Endodermal cell (in vitro differentiated cells): ENCODE data around the gene NFE2. TPM values are rescaled to one million over a fixed set of nuclear protein-coding genes. Genes with fewer than 3 reads are reported as not detected.

Experiments
- DNase-seq: peaks from one replicate; pipeline ENCODE4 v3.0.0-alpha.2; 2017
- H3K27ac ChIP-seq: 2 replicates; pipeline ENCODE4 v1.5.1; 2013; ENCODE audit warnings: mild to moderate bottlenecking, low read depth, low read length, moderate library complexity
- H3K27me3 ChIP-seq: 2 replicates; pipeline ENCODE4 v1.6.1; 2013; ENCODE audit warnings: mild to moderate bottlenecking, low read length, moderate library complexity; ENCODE audit not compliant: insufficient read depth, control insufficient read depth, poor library complexity, severe bottlenecking
- H3K36me3 ChIP-seq: 2 replicates; pipeline ENCODE4 v1.7.0; 2013; ENCODE audit warnings: mild to moderate bottlenecking, low read length, moderate library complexity; ENCODE audit not compliant: control insufficient read depth, insufficient read depth
- H3K4me1 ChIP-seq: one replicate; pipeline ENCODE4 v1.7.0; 2013; ENCODE audit warnings: low read length; ENCODE audit not compliant: control insufficient read depth, insufficient read depth
- H3K4me3 ChIP-seq: 2 replicates; pipeline ENCODE4 v1.5.1; 2013; ENCODE audit warnings: mild to moderate bottlenecking, low read length, moderate library complexity
- H3K9ac ChIP-seq: 2 replicates; pipeline ENCODE4 v1.6.1; 2013; ENCODE audit warnings: mild to moderate bottlenecking, low read length, moderate library complexity; ENCODE audit not compliant: poor library complexity, severe bottlenecking; ENCODE audit errors: extremely low read depth
- H3K9me3 ChIP-seq: 2 replicates; pipeline ENCODE4 v1.6.1; 2013; ENCODE audit warnings: mild to moderate bottlenecking, low read length, moderate library complexity; ENCODE audit not compliant: control insufficient read depth
- H3K27ac Mint-ChIP-seq: 2 replicates; pipeline ENCODE4 v1.8.0; 2020; ENCODE audit warnings: mixed read lengths
- H3K27me3 Mint-ChIP-seq: 2 replicates; pipeline ENCODE4 v1.8.0; 2021; ENCODE audit warnings: mild to moderate bottlenecking, mixed read lengths; ENCODE audit not compliant: insufficient read depth
- H3K36me3 Mint-ChIP-seq: 2 replicates; pipeline ENCODE4 v1.8.0; 2020; ENCODE audit warnings: low read depth, mixed read lengths
- H3K4me1 Mint-ChIP-seq: 2 replicates; pipeline ENCODE4 v1.8.0; 2020; ENCODE audit warnings: mixed read lengths
- H3K4me3 Mint-ChIP-seq: 2 replicates; pipeline ENCODE4 v1.8.0; 2020; ENCODE audit warnings: mild to moderate bottlenecking, moderate library complexity, mixed read lengths
- H3K9me3 Mint-ChIP-seq: 2 replicates; pipeline ENCODE4 v1.8.0; 2020; ENCODE audit warnings: mild to moderate bottlenecking, mixed read lengths
- WGBS, 2 experiments: methylation state at CpG; one replicate each; pipeline versions ENCODE4 v1.1.5 to v1.1.7; 2013; ENCODE audit warnings: missing lambda C conversion rate in 2 of 2, mixed read lengths in 1 of 2; ENCODE audit not compliant: insufficient coverage in 1 of 2, insufficient read length in 1 of 2; 5-methylcytosine and 5-hydroxymethylcytosine counted together
- total RNA-seq, 2 donors: library from RNA; stranded (reverse); fragmentation: NEBNext Ultra II Directional in 1 of 2; extraction: Animal tissue kit (Norgen Biotek cat#: 25700) in 1 of 2; gene quantifications; 2 replicates in 1 of 2; 3 replicates in 1 of 2; pipeline ENCODE4 v1.2.1, GENCODE V29; 2021
- TF ChIP-seq, protein P1 (sequence below): fragments of 200-600 bp; sonication (generic); conservative IDR thresholded peaks from 2 replicates; pipeline ENCODE4 v1.5.0; 2021; ENCODE audit warnings: antibody characterized with exemption, mild to moderate bottlenecking

Gene NFE2
- total RNA-seq, 2 donors from 2014 or later, result 2.7 TPM

DNA sequence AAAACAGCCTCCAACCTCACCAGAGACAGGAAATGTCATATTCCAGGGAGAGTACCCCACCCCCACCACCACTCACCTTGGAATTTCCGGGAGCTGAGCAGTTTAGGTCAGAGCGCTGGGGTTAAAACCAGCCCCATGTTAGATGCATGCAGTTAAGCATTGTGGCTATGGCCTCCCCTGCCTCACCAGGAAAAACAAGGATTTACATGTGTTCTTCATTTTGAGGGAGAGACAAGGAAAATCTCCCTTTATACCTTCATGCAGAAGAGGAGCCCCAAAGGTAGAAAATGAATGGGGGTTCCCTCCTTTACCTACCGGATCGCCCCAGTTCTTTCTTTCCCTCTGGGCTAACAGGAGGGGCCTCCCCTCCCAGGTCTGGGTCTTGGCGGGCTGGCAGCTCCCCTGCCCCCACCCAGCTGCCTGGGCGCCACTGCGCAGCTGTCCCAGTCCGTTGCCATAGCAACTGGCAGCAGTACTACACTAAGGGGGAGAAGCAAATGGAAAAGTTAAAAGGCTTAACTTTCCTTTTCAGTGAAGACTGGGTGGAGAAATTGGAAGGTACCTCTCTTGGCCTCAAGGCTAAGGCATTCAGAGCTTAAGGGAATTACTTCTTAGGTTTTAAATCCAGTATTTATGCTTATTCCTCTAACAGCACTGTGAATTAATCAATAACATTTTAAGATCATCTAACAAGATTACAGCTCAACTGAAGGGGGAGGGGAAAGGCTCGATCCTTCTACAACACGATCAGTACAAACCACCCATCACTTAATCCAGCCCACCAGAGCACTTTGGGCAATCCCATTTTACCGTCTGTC lies 41.4 kb downstream of the NFE2 start:
- no peaks in the 10 kb centered on the region for H3K27me3 Mint-ChIP-seq
- Histone ChIP-seq H3K9me3 (no peaks in the 10 kb centered on the region), H3K4me3 (peak overlapping the region; percentile 80), H3K36me3 (peaks cover 31% of the 10 kb centered on the region), H3K9ac (peak overlapping the region; percentile 84), H3K4me1 (peaks cover 28% of the 10 kb centered on the region), H3K27me3 (no peaks in the 10 kb centered on the region), H3K27ac (peak overlapping the region; percentile 93)
- DNase-seq, result peak; percentile 98
- H3K27ac Mint-ChIP-seq, result peak overlapping the region; percentile 99
- H3K9me3 Mint-ChIP-seq, result no peaks in the 10 kb centered on the region
- 0% methylated on average over 3 to 8 of the region's 11 CpGs for WGBS, 2 experiments
- peak overlapping the region; percentile 64 for H3K4me3 Mint-ChIP-seq
- H3K4me1 Mint-ChIP-seq, result peaks cover 43% of the 10 kb centered on the region
- TF ChIP-seq, protein P1, sequence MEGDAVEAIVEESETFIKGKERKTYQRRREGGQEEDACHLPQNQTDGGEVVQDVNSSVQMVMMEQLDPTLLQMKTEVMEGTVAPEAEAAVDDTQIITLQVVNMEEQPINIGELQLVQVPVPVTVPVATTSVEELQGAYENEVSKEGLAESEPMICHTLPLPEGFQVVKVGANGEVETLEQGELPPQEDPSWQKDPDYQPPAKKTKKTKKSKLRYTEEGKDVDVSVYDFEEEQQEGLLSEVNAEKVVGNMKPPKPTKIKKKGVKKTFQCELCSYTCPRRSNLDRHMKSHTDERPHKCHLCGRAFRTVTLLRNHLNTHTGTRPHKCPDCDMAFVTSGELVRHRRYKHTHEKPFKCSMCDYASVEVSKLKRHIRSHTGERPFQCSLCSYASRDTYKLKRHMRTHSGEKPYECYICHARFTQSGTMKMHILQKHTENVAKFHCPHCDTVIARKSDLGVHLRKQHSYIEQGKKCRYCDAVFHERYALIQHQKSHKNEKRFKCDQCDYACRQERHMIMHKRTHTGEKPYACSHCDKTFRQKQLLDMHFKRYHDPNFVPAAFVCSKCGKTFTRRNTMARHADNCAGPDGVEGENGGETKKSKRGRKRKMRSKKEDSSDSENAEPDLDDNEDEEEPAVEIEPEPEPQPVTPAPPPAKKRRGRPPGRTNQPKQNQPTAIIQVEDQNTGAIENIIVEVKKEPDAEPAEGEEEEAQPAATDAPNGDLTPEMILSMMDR, result no peak
- H3K36me3 Mint-ChIP-seq, result peaks cover 34% of the 10 kb centered on the region

DNA sequence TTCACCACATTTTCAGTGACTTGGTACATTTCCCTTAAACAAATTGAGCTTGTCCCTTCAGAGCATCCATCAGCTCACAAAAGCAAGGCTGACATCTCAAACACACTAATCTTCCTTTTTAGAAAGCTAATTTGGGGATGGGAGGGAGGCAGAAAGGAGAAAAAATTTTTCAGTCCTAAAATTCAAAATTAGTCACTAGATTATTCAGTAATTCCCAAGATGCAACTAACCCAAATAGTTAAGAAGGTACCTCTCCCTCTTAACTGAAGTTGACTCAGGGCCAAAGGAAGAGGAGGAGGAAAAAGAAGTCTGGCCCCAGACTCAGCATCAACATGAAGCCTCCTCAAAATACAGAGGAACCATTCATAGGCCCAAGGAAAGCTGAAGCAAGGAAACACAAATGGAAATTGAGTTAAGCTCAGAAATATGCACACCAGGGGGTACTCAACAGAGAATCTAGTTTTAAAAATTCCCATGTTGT lies 42.6 kb downstream of the NFE2 start:
- TF ChIP-seq, protein P1, result no peak
- Mint-ChIP-seq H3K36me3 (peaks cover 36% of the 10 kb centered on the region), H3K4me3 (peak overlapping the region; percentile 64), H3K27me3 (no peaks in the 10 kb centered on the region), H3K4me1 (peaks cover 43% of the 10 kb centered on the region), H3K9me3 (no peaks in the 10 kb centered on the region), H3K27ac (peak overlapping the region; percentile 99)
- H3K9ac ChIP-seq, result peak overlapping the region; percentile 84
- no peak for DNase-seq
- peak overlapping the region; percentile 93 for H3K27ac ChIP-seq
- H3K4me1 ChIP-seq, result peaks cover 28% of the 10 kb centered on the region
- peak overlapping the region; percentile 80 for H3K4me3 ChIP-seq
- no peaks in the 10 kb centered on the region for H3K9me3 ChIP-seq
- no peaks in the 10 kb centered on the region for H3K27me3 ChIP-seq
- H3K36me3 ChIP-seq, result peaks cover 42% of the 10 kb centered on the region

DNA sequence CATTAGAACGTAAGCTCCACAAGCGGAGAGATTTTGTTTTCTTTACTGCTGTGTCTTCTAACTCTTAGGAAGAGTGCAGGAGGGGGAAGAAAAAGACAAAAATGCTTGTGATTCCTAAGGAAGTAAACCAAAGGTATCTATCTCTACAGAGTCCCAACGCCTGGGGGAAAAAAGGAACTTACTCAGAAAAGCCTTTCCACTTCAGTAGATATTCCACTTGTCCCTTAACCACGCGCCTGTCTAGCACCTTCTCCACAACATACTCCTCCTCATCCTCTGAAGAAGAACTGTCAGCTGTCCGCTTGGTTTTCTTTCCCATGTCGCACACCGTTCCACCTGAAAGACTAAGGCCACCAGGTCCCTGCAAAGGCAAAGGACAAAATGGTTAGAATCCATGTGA lies 43.5 kb downstream of the NFE2 start:
- H3K9me3 ChIP-seq, result no peaks in the 10 kb centered on the region
- DNase-seq, result no peak
- peak overlapping the region; percentile 80 for H3K4me3 ChIP-seq
- H3K27me3 Mint-ChIP-seq, result no peaks in the 10 kb centered on the region
- peaks cover 37% of the 10 kb centered on the region for H3K4me1 Mint-ChIP-seq
- TF ChIP-seq, protein P1, result no peak
- WGBS, 2 experiments, result 90 to 94% methylated on average over 5 to 8 of the region's 8 CpGs
- peaks cover 22% of the 10 kb centered on the region for H3K4me1 ChIP-seq
- H3K36me3 ChIP-seq, result peaks cover 51% of the 10 kb centered on the region
- H3K27ac Mint-ChIP-seq, result peak overlapping the region; percentile 94
- H3K9me3 Mint-ChIP-seq, result no peaks in the 10 kb centered on the region
- H3K9ac ChIP-seq, result no peak overlapping the region
- peaks cover 44% of the 10 kb centered on the region for H3K36me3 Mint-ChIP-seq
- peak overlapping the region; percentile 64 for H3K4me3 Mint-ChIP-seq
- H3K27me3 ChIP-seq, result no peaks in the 10 kb centered on the region
- peak overlapping the region; percentile 93 for H3K27ac ChIP-seq
